ENCODE data around the gene AKR7A3. TPM values are rescaled to one million over a fixed set of nuclear protein-coding genes. Genes with fewer than 3 reads are reported as not detected.
A peak's percentile ranks its signal among the peaks of the same experiment; 100 is the strongest.

The AKR7A3 gene
- total and polyA plus RNA-seq, 2 of the 4 experiments (the other 2 are of a cell fraction) = 0.18 to 0.62 TPM

GRCh38 chr1:19315378-19316198, 27.0 kb upstream of the AKR7A3 start:
- H3K9ac ChIP-seq (ENCODE audit: low read depth, low read length) = no peak overlapping the region; the same call in 1 of the 2 replicates
- DNase-seq (peak; percentile 70), ATAC-seq (ENCODE audit: low read depth) (no peak)
- TF ChIP-seq RCOR1 (IDR thresholded peaks at IDR 0.05; ENCODE audit: insufficient replicate concordance, low read length) = no peak
- 0 out of 2 replicates have a peak, but pooled peaks have one; percentile 16 for TF ChIP-seq FOS (IDR thresholded peaks at IDR 0.05; ENCODE audit: low read depth, low read length)
- 0 out of 2 replicates have a peak, but pooled peaks have one; percentile 34 for TF ChIP-seq NFE2L2 (IDR thresholded peaks at IDR 0.05; ENCODE audit: low read depth, low read length)
- no peak for TF ChIP-seq MAFK (IDR thresholded peaks at IDR 0.05; ENCODE audit: low read depth, low read length)
- 89% methylated on average over 5 of the region's 17 CpGs; no CpG with 5 or more reads in 1 of the 2 experiments for WGBS, 2 experiments (ENCODE audit: extremely low coverage in 2 of 2, insufficient read length in 1 of 2)
- peak overlapping the region in 1 of 2 experiments; percentile 90; a peak in 2 of 4 replicates for H4K8ac ChIP-seq (ENCODE audit: low read depth in 2 of 2, low read length in 2 of 2)
- peak overlapping the region; percentile 76; the same call in 1 of the 2 replicates for H3K23ac ChIP-seq (ENCODE audit: low read depth, low read length)
- H4K20me1 ChIP-seq (ENCODE audit: insufficient read depth, low read length) = peaks cover 22% of the 10 kb centered on the region
- H3K79me1 ChIP-seq (ENCODE audit: low read depth in 1 of 2, low read length in 2 of 2) = peaks cover 33 to 81% of the 10 kb centered on the region in 2 experiments
- H3K4me3 ChIP-seq (ENCODE audit: insufficient read depth, low read depth, low read length) = no peak overlapping the region
- dilution Hi-C loops (cut with HindIII; ENCODE audit: low sequenced_read_pairs, unreplicated experiment) (no loop called here), intact Hi-C loops (cut with micrococcal nuclease) (no loop called here), in situ Hi-C loops (cut with MboI; ENCODE audit: low sequenced_read_pairs) (no loop called here)
- 0 out of 2 replicates have a peak overlapping the region, but pooled peaks have one; percentile 38 for H3K56ac ChIP-seq (ENCODE audit: extremely low read depth, insufficient read depth, low read length)
- H2BK20ac ChIP-seq (ENCODE audit: low read depth, low read length) = peak overlapping the region; percentile 52; the same call in 1 of the 2 replicates
- H3K14ac ChIP-seq (replicated peaks; ENCODE audit: low read depth, low read length) = peak overlapping the region; percentile 84
- H3K18ac ChIP-seq (ENCODE audit: low read depth, low read length) = no peak overlapping the region; the same call in 1 of the 2 replicates
- H3K36me3 ChIP-seq (ENCODE audit: control insufficient read depth, insufficient read depth, low read length) = peaks cover 15% of the 10 kb centered on the region
- peak overlapping the region; percentile 45; the same call in 1 of the 2 replicates for H4K5ac ChIP-seq (ENCODE audit: low read depth, low read length)
- H2BK120ac ChIP-seq (ENCODE audit: low read depth, low read length) = peak overlapping the region; percentile 45; the same call in 1 of the 2 replicates
- peak overlapping the region; percentile 83 for H3K4ac ChIP-seq (ENCODE audit: low read depth, low read length)
- no TSS peak for BruUV-seq (replicated peaks)
- peak overlapping the region; percentile 45 for H3K27ac ChIP-seq (ENCODE audit: insufficient read depth, low read length)
- H3K9me3 ChIP-seq (ENCODE audit: control insufficient read depth, insufficient read depth, low read length) = no peaks in the 10 kb centered on the region
- H2AK9ac ChIP-seq (replicated peaks; ENCODE audit: low read depth, low read length, poor library complexity) = peak overlapping the region; percentile 77
- H2BK15ac ChIP-seq (ENCODE audit: low read depth, low read length) = peak overlapping the region; percentile 26; the same call in 1 of the 3 replicates
- peak overlapping the region; percentile 82 for H2BK5ac ChIP-seq (ENCODE audit: low read depth, low read length, poor library complexity, severe bottlenecking)
- H3K27me3 ChIP-seq (ENCODE audit: control insufficient read depth, insufficient read depth, low read length) = no peaks in the 10 kb centered on the region
- peak overlapping the region; percentile 39 for H3K4me2 ChIP-seq (ENCODE audit: low read depth, low read length)
- peak overlapping the region; percentile 81 for H2AFZ ChIP-seq (replicated peaks; ENCODE audit: low read length, poor library complexity)
- ChIA-PET POLR2A (ENCODE audit: unreplicated experiment) (no interaction called here), CTCF (no interaction called here)
- peaks cover 23% of the 10 kb centered on the region for H3K4me1 ChIP-seq (ENCODE audit: control insufficient read depth, insufficient read depth, low read length)
- H4K91ac ChIP-seq (ENCODE audit: insufficient read depth, low read depth, low read length) = peak overlapping the region; percentile 29; the same call in 1 of the 2 replicates
- H3K9me1 ChIP-seq (ENCODE audit: insufficient read depth, low read length) = peaks cover 39% of the 10 kb centered on the region
- peak overlapping the region; percentile 70 for H2AK5ac ChIP-seq (ENCODE audit: low read depth, low read length)

Measured in IMR-90 (cell line).